H9 (cell line): Measurements from ENCODE around the gene LMCD1. TPM values are rescaled to one million over a fixed set of nuclear protein-coding genes. Genes with fewer than 3 reads are reported as not detected.

Experiments used
- DNase-seq: peaks from one replicate; pipeline ENCODE4 v3.0.0-alpha.2; 2017
- H2AFZ ChIP-seq: one replicate; pipeline ENCODE4 v1.6.1; 2013; ENCODE audit warnings: mild to moderate bottlenecking, low read length, control low read depth, moderate library complexity
- H2AK5ac ChIP-seq: 2 replicates; pipeline ENCODE4 v1.6.1; 2013; ENCODE audit warnings: low read length, control low read depth, mixed read lengths; ENCODE audit not compliant: insufficient read length
- H2BK120ac ChIP-seq: one replicate; pipeline ENCODE4 v1.6.1; 2013; ENCODE audit warnings: low read depth, mild to moderate bottlenecking, low read length, control low read depth, inconsistent platforms; ENCODE audit not compliant: poor library complexity, severe bottlenecking
- H2BK12ac ChIP-seq: 2 replicates; pipeline ENCODE4 v1.6.1; 2013; ENCODE audit warnings: low read length, control low read depth, mixed read lengths, low read depth; ENCODE audit not compliant: insufficient read length
- H2BK15ac ChIP-seq: 2 replicates; pipeline ENCODE4 v1.6.1; 2013; ENCODE audit warnings: low read depth, low read length, control low read depth
- H2BK20ac ChIP-seq: one replicate; pipeline ENCODE4 v1.6.1; 2013; ENCODE audit warnings: low read depth, mild to moderate bottlenecking, low read length, control low read depth, inconsistent platforms; ENCODE audit not compliant: poor library complexity, severe bottlenecking
- H2BK5ac ChIP-seq: 2 replicates; pipeline ENCODE4 v1.6.1; 2013; ENCODE audit warnings: low read length, control low read depth, mixed read lengths; ENCODE audit not compliant: insufficient read length
- H3K14ac ChIP-seq: 2 replicates; pipeline ENCODE4 v1.6.1; 2013; ENCODE audit warnings: low read length, control low read depth; ENCODE audit not compliant: insufficient read depth
- H3K18ac ChIP-seq: 2 replicates; pipeline ENCODE4 v1.6.1; 2013; ENCODE audit warnings: low read depth, mild to moderate bottlenecking, mixed read lengths, low read length, control low read depth; ENCODE audit not compliant: insufficient read length
- H3K23ac ChIP-seq: 2 replicates; pipeline ENCODE4 v1.6.1; 2013; ENCODE audit warnings: low read length, control low read depth, mixed read lengths, low read depth; ENCODE audit not compliant: insufficient read length
- H3K23me2 ChIP-seq: 2 replicates; pipeline ENCODE4 v1.6.1; 2013; ENCODE audit warnings: low read depth, mild to moderate bottlenecking, mixed read lengths, low read length, control low read depth; ENCODE audit not compliant: insufficient read length, poor library complexity, severe bottlenecking
- H3K27ac ChIP-seq: 2 replicates; pipeline ENCODE4 v1.5.1; 2013; ENCODE audit warnings: low read length, control low read depth, mixed read lengths, low read depth; ENCODE audit not compliant: insufficient read length
- H3K27me3 ChIP-seq: 2 replicates; pipeline ENCODE4 v1.6.1; 2013; ENCODE audit warnings: low read length, control low read depth, inconsistent platforms; ENCODE audit not compliant: insufficient read depth
- H3K4ac ChIP-seq: 2 replicates; pipeline ENCODE4 v1.6.1; 2013; ENCODE audit warnings: low read depth, mild to moderate bottlenecking, control low read depth, inconsistent platforms, low read length, moderate library complexity
- H3K4me1 ChIP-seq: 2 replicates; pipeline ENCODE4 v1.6.1; 2013; ENCODE audit warnings: low read length, control low read depth, inconsistent platforms; ENCODE audit not compliant: insufficient read depth
- H3K4me2 ChIP-seq: 2 replicates; pipeline ENCODE4 v1.6.1; 2013; ENCODE audit warnings: low read length, control low read depth, mixed read lengths; ENCODE audit not compliant: insufficient read length, insufficient read depth
- H3K56ac ChIP-seq: 2 replicates; pipeline ENCODE4 v1.6.1; 2013; ENCODE audit warnings: low read depth, mild to moderate bottlenecking, mixed read lengths, low read length, control low read depth; ENCODE audit not compliant: insufficient read length
- H3K79me1 ChIP-seq: 2 replicates; pipeline ENCODE4 v1.6.1; 2013; ENCODE audit warnings: low read depth, mild to moderate bottlenecking, moderate library complexity, low read length, control low read depth, inconsistent platforms; ENCODE audit not compliant: insufficient read depth, poor library complexity, severe bottlenecking
- H3K79me2 ChIP-seq: 2 replicates; pipeline ENCODE4 v1.6.1; 2013; ENCODE audit warnings: low read length, control low read depth, inconsistent platforms; ENCODE audit not compliant: insufficient read depth
- H3K9ac ChIP-seq: 2 replicates; pipeline ENCODE4 v1.6.1; 2013; ENCODE audit warnings: low read length, control low read depth, mixed read lengths; ENCODE audit not compliant: insufficient read length; ENCODE audit errors: extremely low read depth
- H3K9me3 ChIP-seq: one replicate; pipeline ENCODE4 v1.6.1; 2013; ENCODE audit warnings: low read depth, low read length, inconsistent platforms; ENCODE audit not compliant: control insufficient read depth
- H3T11ph ChIP-seq: one replicate; pipeline ENCODE4 v1.6.1; 2013; ENCODE audit warnings: mild to moderate bottlenecking, low read length, control low read depth, inconsistent platforms
- H4K20me1 ChIP-seq: one replicate; pipeline ENCODE4 v1.6.1; 2013; ENCODE audit not compliant: control insufficient read depth, insufficient read length, insufficient read depth
- H4K5ac ChIP-seq: 2 replicates; pipeline ENCODE4 v1.6.1; 2013; ENCODE audit warnings: low read depth, mild to moderate bottlenecking, mixed read lengths, low read length, control low read depth; ENCODE audit not compliant: insufficient read length
- H4K8ac ChIP-seq: replicated peaks from 2 replicates; pipeline ENCODE4 v1.6.1; 2013; ENCODE audit warnings: low read length, control low read depth, mixed read lengths, low read depth; ENCODE audit not compliant: insufficient read length
- H4K91ac ChIP-seq: 2 replicates; pipeline ENCODE4 v1.6.1; 2013; ENCODE audit warnings: low read depth, mild to moderate bottlenecking, moderate library complexity, mixed read lengths, low read length, control low read depth; ENCODE audit not compliant: insufficient read length
- H3K27ac Mint-ChIP-seq, 3 experiments: 2 replicates in 2 of 3; 3 replicates in 1 of 3; pipeline ENCODE4 v1.8.0; 2020 to 2021; ENCODE audit warnings: mixed read lengths in 3 of 3, mild to moderate bottlenecking in 1 of 3, moderate library complexity in 1 of 3
- H3K27me3 Mint-ChIP-seq: 2 replicates; pipeline ENCODE4 v1.8.0; 2021; ENCODE audit warnings: low read depth, mild to moderate bottlenecking, moderate library complexity, mixed read lengths
- H3K36me3 Mint-ChIP-seq, 3 experiments: 2 replicates in 2 of 3; 3 replicates in 1 of 3; pipeline ENCODE4 v1.8.0; 2020 to 2021; ENCODE audit warnings: low read depth in 3 of 3, mixed read lengths in 3 of 3; ENCODE audit not compliant: insufficient read depth in 1 of 3
- H3K4me1 Mint-ChIP-seq, 2 experiments: 2 replicates each; pipeline ENCODE4 v1.8.0; 2020; ENCODE audit warnings: mixed read lengths in 2 of 2
- H3K4me3 Mint-ChIP-seq, 2 experiments: 2 replicates in 1 of 2; 3 replicates in 1 of 2; pipeline ENCODE4 v1.8.0; 2020 to 2021; ENCODE audit warnings: mild to moderate bottlenecking in 2 of 2, mixed read lengths in 2 of 2, moderate library complexity in 1 of 2
- H3K9me3 Mint-ChIP-seq, 2 experiments: 2 replicates in 1 of 2; 3 replicates in 1 of 2; pipeline ENCODE4 v1.8.0; 2020; ENCODE audit warnings: mild to moderate bottlenecking in 2 of 2, mixed read lengths in 2 of 2, moderate library complexity in 1 of 2
- WGBS: extraction: QIAGEN DNeasy Blood & Tissue Kit; methylation state at CpG from one replicate; pipeline ENCODE4 v1.1.7; 2013; ENCODE audit warnings: missing lambda C conversion rate, low lambda C conversion rate, mixed read lengths; ENCODE audit not compliant: insufficient read length; ENCODE audit errors: extremely low coverage; 5-methylcytosine and 5-hydroxymethylcytosine counted together
- total RNA-seq: library from RNA; stranded (reverse); gene quantifications from 2 replicates; pipeline ENCODE4 v1.2.1, GENCODE V29; 2021
- TF ChIP-seq, protein P1 (sequence below): fragments of 200-600 bp; sonication (generic); conservative IDR thresholded peaks from 3 replicates; pipeline ENCODE4 v1.8.0; 2021; ENCODE audit warnings: antibody characterized with exemption, mild to moderate bottlenecking

The LMCD1 gene
- total RNA-seq, 1 experiment from 2014 or later: 19.2 TPM

DNA sequence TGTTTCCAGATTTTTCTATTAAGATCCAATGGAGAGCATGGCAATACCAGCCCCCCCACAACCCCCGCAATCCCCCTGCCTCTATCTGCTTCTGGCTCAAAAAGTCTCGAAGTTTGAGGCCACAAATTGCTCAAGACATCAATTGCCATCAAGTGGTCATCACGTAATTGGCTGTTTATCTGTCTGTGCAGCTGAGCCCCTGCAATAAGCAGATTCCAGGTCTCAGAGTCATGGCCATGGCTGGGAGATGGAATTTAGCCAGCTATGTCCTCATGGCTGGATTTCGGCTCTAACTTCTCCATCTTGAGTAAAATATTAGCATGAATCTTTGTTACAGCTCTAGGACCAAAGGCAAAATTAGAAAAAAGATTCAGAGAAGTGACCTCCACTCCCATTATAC lies 120.2 kb downstream of the LMCD1 start:
- Mint-ChIP-seq H3K4me1 (peaks cover 10 to 12% of the 10 kb centered on the region in 2 experiments), H3K9me3 (peaks cover 5 to 6% of the 10 kb centered on the region in 2 experiments; a peak in 4 of 5 replicates), H3K27me3 (peaks cover 2% of the 10 kb centered on the region), H3K4me3 (no peak overlapping the region), H3K27ac (no peak overlapping the region), H3K36me3 (no peaks in the 10 kb centered on the region; a peak in 1 of 7 replicates)
- Histone ChIP-seq H4K91ac (no peak overlapping the region), H2AK5ac (no peak overlapping the region), H4K20me1 (no peaks in the 10 kb centered on the region), H3K18ac (no peak overlapping the region), H3K4ac (no peak overlapping the region), H3K9me3 (no peaks in the 10 kb centered on the region), H3K27ac (no peak overlapping the region), H3K4me2 (no peak overlapping the region), H2BK120ac (no peak overlapping the region), H3K14ac (no peak overlapping the region), H2BK20ac (no peak overlapping the region), H3K9ac (no peak overlapping the region), H2BK15ac (no peak overlapping the region), H4K8ac (no peak overlapping the region), H3K79me2 (no peaks in the 10 kb centered on the region), H2AFZ (no peak overlapping the region), H3T11ph (no peak overlapping the region), H4K5ac (no peak overlapping the region), H2BK12ac (no peak overlapping the region), H3K4me1 (no peaks in the 10 kb centered on the region; the same call in 1 of the 2 replicates), H3K79me1 (no peaks in the 10 kb centered on the region), H3K23ac (no peak overlapping the region), H3K27me3 (no peaks in the 10 kb centered on the region), H2BK5ac (no peak overlapping the region), H3K56ac (no peak overlapping the region), H3K23me2 (no peaks in the 10 kb centered on the region)
- TF ChIP-seq, protein P1, sequence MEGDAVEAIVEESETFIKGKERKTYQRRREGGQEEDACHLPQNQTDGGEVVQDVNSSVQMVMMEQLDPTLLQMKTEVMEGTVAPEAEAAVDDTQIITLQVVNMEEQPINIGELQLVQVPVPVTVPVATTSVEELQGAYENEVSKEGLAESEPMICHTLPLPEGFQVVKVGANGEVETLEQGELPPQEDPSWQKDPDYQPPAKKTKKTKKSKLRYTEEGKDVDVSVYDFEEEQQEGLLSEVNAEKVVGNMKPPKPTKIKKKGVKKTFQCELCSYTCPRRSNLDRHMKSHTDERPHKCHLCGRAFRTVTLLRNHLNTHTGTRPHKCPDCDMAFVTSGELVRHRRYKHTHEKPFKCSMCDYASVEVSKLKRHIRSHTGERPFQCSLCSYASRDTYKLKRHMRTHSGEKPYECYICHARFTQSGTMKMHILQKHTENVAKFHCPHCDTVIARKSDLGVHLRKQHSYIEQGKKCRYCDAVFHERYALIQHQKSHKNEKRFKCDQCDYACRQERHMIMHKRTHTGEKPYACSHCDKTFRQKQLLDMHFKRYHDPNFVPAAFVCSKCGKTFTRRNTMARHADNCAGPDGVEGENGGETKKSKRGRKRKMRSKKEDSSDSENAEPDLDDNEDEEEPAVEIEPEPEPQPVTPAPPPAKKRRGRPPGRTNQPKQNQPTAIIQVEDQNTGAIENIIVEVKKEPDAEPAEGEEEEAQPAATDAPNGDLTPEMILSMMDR: no peak
- WGBS: no CpG with 5 or more reads among the region's 4 CpGs
- no peak for DNase-seq
